DOHH2 (cell line): Measurements from ENCODE around the gene RNU6-1.

Source experiments
- H3F3A ChIP-seq: fragments of 200-600 bp; sonication (generic), shearing (Covaris generic); 2 replicates; pipeline ENCODE4 v1.6.0; 2016; ENCODE audit warnings: antibody characterized with exemption, mild to moderate bottlenecking; ENCODE audit not compliant: control insufficient read depth, insufficient read depth
- H3K27ac ChIP-seq: fragments of 200-600 bp; sonication (generic); 2 replicates; pipeline ENCODE4 v1.5.1; 2014; ENCODE audit warnings: low read depth, mild to moderate bottlenecking, low read length, moderate library complexity
- H3K27me3 ChIP-seq: fragments of 200-600 bp; sonication (generic); 2 replicates; pipeline ENCODE4 v1.6.1; 2014; ENCODE audit warnings: mild to moderate bottlenecking, low read length, mixed read lengths; ENCODE audit not compliant: control insufficient read depth
- H3K36me3 ChIP-seq: fragments of 200-600 bp; sonication (generic); 2 replicates; pipeline ENCODE4 v1.6.1; 2014; ENCODE audit warnings: mild to moderate bottlenecking, low read length, moderate library complexity, mixed read lengths; ENCODE audit not compliant: control insufficient read depth
- H3K4me1 ChIP-seq: fragments of 200-600 bp; sonication (generic); 2 replicates; pipeline ENCODE4 v1.6.1; 2014; ENCODE audit warnings: mild to moderate bottlenecking, low read length, mixed read lengths; ENCODE audit not compliant: control insufficient read depth
- H3K4me2 ChIP-seq: fragments of 200-600 bp; sonication (generic); 2 replicates; pipeline ENCODE4 v1.6.0; 2014; ENCODE audit warnings: mild to moderate bottlenecking, low read length, moderate library complexity
- H3K4me3 ChIP-seq: fragments of 200-600 bp; sonication (generic); 2 replicates; pipeline ENCODE4 v1.5.1; 2014; ENCODE audit warnings: mild to moderate bottlenecking, low read length, mixed read lengths
- H3K79me2 ChIP-seq: fragments of 200-600 bp; sonication (generic); 2 replicates; pipeline ENCODE4 v1.6.1; 2014; ENCODE audit warnings: mild to moderate bottlenecking, low read length, mixed read lengths; ENCODE audit not compliant: control insufficient read depth
- H3K9me2 ChIP-seq: fragments of 200-600 bp; sonication (generic); replicated peaks from 2 replicates; pipeline ENCODE4 v1.6.1; 2014; ENCODE audit warnings: mild to moderate bottlenecking, low read length, mixed read lengths; ENCODE audit not compliant: control insufficient read depth
- H3K9me3 ChIP-seq: fragments of 200-600 bp; sonication (generic); 2 replicates; pipeline ENCODE4 v1.6.1; 2014; ENCODE audit warnings: antibody characterized with exemption, low read length, mixed read lengths; ENCODE audit not compliant: control insufficient read depth, insufficient read depth
- H4K20me1 ChIP-seq: fragments of 200-600 bp; sonication (generic); 2 replicates; pipeline ENCODE4 v1.6.0; 2014; ENCODE audit warnings: low read depth, mild to moderate bottlenecking, antibody characterized with exemption, low read length, moderate library complexity; ENCODE audit not compliant: control insufficient read depth, insufficient read depth
- CTCF ChIP-seq: fragments of 200-600 bp; sonication (generic); IDR thresholded peaks from one replicate; pipeline ENCODE4 v1.5.1; 2014; ENCODE audit warnings: antibody characterized with exemption, mild to moderate bottlenecking, low read depth, low read length; ENCODE audit not compliant: poor library complexity, severe bottlenecking
- EZH2phosphoT487 ChIP-seq: fragments of 200-600 bp; sonication (generic); IDR thresholded peaks from 2 replicates; pipeline ENCODE4 v1.6.1; 2017; ENCODE audit warnings: borderline replicate concordance, mild to moderate bottlenecking, antibody characterized with exemption, low read length, moderate library complexity, mixed read lengths

Gene RNU6-1

GRCh38 chr15:67807836-67808235 is 32.0 kb downstream of the RNU6-1 start:
- H3K27ac ChIP-seq, result no peak overlapping the region
- H4K20me1 ChIP-seq, result no peaks in the 10 kb centered on the region
- no peaks in the 10 kb centered on the region for H3K9me3 ChIP-seq
- no peaks in the 10 kb centered on the region for H3K4me1 ChIP-seq
- H3F3A ChIP-seq, result no peaks in the 10 kb centered on the region
- no peak overlapping the region for H3K4me3 ChIP-seq
- H3K4me2 ChIP-seq, result no peak overlapping the region
- no peaks in the 10 kb centered on the region for H3K79me2 ChIP-seq
- no peak for TF ChIP-seq EZH2phosphoT487
- no peak for TF ChIP-seq CTCF
- H3K9me2 ChIP-seq, result no peaks in the 10 kb centered on the region
- no peaks in the 10 kb centered on the region for H3K36me3 ChIP-seq
- H3K27me3 ChIP-seq, result no peaks in the 10 kb centered on the region

- H3K79me2 ChIP-seq, result no peaks in the 10 kb centered on the region
- H4K20me1 ChIP-seq, result no peaks in the 10 kb centered on the region
- TF ChIP-seq CTCF (no peak), EZH2phosphoT487 (no peak)
- H3K9me2 ChIP-seq, result no peaks in the 10 kb centered on the region
- H3K27me3 ChIP-seq, result no peaks in the 10 kb centered on the region
- no peaks in the 10 kb centered on the region for H3K4me1 ChIP-seq
- no peaks in the 10 kb centered on the region for H3F3A ChIP-seq
- H3K4me3 ChIP-seq, result no peak overlapping the region
- no peak overlapping the region for H3K27ac ChIP-seq
- no peaks in the 10 kb centered on the region for H3K36me3 ChIP-seq
- H3K9me3 ChIP-seq, result no peaks in the 10 kb centered on the region
- no peak overlapping the region for H3K4me2 ChIP-seq
These were observed 32.7 kb downstream of the RNU6-1 start for GRCh38 chr15:67807141-67807540.

GRCh38 chr15:67806536-67806935 is 33.3 kb downstream of the RNU6-1 start:
- Histone ChIP-seq H3K4me2 (no peak overlapping the region), H3K79me2 (no peaks in the 10 kb centered on the region), H3F3A (no peaks in the 10 kb centered on the region), H4K20me1 (no peaks in the 10 kb centered on the region), H3K4me1 (no peaks in the 10 kb centered on the region), H3K9me2 (no peaks in the 10 kb centered on the region), H3K36me3 (no peaks in the 10 kb centered on the region), H3K4me3 (no peak overlapping the region), H3K9me3 (no peaks in the 10 kb centered on the region), H3K27me3 (no peaks in the 10 kb centered on the region), H3K27ac (no peak overlapping the region)
- no peak for TF ChIP-seq EZH2phosphoT487
- no peak for TF ChIP-seq CTCF
